ENCODE results near the gene APMAP.

Gene APMAP

DNA sequence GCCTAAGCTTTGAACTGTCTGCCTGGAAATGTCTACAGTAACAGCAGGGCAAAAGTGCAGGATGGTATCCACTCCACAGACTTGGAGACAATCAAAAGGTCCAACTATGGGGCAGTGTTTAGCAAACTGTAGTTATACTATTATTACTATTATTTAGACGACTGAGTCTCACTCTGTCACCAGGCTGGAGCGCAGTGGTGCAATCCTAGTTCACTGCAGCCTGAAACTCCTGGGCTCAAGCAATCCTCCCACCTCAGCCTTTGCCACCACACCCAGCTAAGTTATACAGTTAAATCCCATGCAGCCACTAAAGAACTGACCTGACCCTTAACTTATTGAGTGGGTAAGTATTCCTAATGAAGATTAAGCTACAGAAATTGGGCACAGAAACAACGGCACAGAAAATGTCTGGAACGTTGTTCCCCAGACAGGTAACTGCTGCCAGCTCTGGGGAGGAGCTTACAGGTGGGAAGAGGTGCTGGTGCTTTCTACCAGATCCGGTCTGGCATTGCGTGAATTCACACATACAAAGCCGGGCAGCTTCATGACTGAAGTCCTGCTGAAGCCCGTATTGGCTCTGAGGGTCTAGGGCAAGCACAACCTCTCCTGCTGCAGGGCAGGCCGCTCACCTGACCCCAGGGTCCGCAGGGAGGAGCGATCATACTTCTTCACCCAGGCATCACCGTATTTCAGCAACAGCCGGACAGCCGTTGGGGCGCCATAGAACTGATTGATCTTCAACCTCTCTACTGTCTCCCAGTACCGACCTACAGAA is 27.0 kb upstream of the APMAP start:
- H3K4me3 ChIP-seq (ENCODE audit: low read depth, low read length), result no peak overlapping the region
- ChIA-PET CTCF (interaction anchor here (0.8 kb wide), 1 partner anchor 8 kb away, joined by 3 read pairs; no protein-coding TSS in a partner anchor), POLR2A (no interaction called here)
- no peaks in the 10 kb centered on the region for H3K36me3 ChIP-seq (ENCODE audit: control insufficient read depth in 2 of 2, insufficient read depth in 1 of 2, low read length in 2 of 2)
- no peak for TF ChIP-seq ELK4 (IDR thresholded peaks at IDR 0.05; ENCODE audit: borderline replicate concordance, low read depth, low read length)
- no peak for TF ChIP-seq ZNF792 (tag by site-specific recombination; IDR thresholded peaks at IDR 0.05)
- TF ChIP-seq ZNF350 (tag by site-specific recombination; IDR thresholded peaks at IDR 0.05), result no peak
- TF ChIP-seq, protein P1, sequence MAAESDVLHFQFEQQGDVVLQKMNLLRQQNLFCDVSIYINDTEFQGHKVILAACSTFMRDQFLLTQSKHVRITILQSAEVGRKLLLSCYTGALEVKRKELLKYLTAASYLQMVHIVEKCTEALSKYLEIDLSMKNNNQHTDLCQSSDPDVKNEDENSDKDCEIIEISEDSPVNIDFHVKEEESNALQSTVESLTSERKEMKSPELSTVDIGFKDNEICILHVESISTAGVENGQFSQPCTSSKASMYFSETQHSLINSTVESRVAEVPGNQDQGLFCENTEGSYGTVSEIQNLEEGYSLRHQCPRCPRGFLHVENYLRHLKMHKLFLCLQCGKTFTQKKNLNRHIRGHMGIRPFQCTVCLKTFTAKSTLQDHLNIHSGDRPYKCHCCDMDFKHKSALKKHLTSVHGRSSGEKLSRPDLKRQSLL (tag by site-specific recombination; IDR thresholded peaks at IDR 0.05), result no peak
- TF ChIP-seq ZNF394 (tag by site-specific recombination; IDR thresholded peaks at IDR 0.05; ENCODE audit: borderline replicate concordance), result no peak
- TF ChIP-seq ZNF416 (tag by site-specific recombination; IDR thresholded peaks at IDR 0.05), result no peak
- no peak for TF ChIP-seq ZNF140 (tag by site-specific recombination; IDR thresholded peaks at IDR 0.05)
- TF ChIP-seq KLF7 (tag by site-specific recombination; IDR thresholded peaks at IDR 0.05; ENCODE audit: borderline replicate concordance), result no peak
- TF ChIP-seq, protein P2, sequence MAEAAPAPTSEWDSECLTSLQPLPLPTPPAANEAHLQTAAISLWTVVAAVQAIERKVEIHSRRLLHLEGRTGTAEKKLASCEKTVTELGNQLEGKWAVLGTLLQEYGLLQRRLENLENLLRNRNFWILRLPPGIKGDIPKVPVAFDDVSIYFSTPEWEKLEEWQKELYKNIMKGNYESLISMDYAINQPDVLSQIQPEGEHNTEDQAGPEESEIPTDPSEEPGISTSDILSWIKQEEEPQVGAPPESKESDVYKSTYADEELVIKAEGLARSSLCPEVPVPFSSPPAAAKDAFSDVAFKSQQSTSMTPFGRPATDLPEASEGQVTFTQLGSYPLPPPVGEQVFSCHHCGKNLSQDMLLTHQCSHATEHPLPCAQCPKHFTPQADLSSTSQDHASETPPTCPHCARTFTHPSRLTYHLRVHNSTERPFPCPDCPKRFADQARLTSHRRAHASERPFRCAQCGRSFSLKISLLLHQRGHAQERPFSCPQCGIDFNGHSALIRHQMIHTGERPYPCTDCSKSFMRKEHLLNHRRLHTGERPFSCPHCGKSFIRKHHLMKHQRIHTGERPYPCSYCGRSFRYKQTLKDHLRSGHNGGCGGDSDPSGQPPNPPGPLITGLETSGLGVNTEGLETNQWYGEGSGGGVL (tag by site-specific recombination; IDR thresholded peaks at IDR 0.05), result no peak
- TF ChIP-seq TSHZ1 (tag by site-specific recombination; IDR thresholded peaks at IDR 0.05; ENCODE audit: borderline replicate concordance), result no peak
- TF ChIP-seq, protein P3, sequence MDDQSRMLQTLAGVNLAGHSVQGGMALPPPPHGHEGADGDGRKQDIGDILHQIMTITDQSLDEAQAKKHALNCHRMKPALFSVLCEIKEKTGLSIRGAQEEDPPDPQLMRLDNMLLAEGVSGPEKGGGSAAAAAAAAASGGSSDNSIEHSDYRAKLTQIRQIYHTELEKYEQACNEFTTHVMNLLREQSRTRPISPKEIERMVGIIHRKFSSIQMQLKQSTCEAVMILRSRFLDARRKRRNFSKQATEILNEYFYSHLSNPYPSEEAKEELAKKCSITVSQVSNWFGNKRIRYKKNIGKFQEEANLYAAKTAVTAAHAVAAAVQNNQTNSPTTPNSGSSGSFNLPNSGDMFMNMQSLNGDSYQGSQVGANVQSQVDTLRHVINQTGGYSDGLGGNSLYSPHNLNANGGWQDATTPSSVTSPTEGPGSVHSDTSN (CRISPR knock-in tag; IDR thresholded peaks at IDR 0.05), result no peak
- TF ChIP-seq RBAK (tag by site-specific recombination; IDR thresholded peaks at IDR 0.05), result no peak
- TF ChIP-seq PRDM1 (tag by site-specific recombination; IDR thresholded peaks at IDR 0.05), result no peak
- no peak for TF ChIP-seq ZFP37 (tag by site-specific recombination; IDR thresholded peaks at IDR 0.05)
- TF ChIP-seq PATZ1 (tag by site-specific recombination; IDR thresholded peaks at IDR 0.05), result no peak
- no peak for TF ChIP-seq ZNF26 (tag by site-specific recombination; IDR thresholded peaks at IDR 0.05)
- H3K9me3 ChIP-seq (ENCODE audit: control insufficient read depth, insufficient read depth, low read depth, low read length), result no peaks in the 10 kb centered on the region
- H3K27ac ChIP-seq (ENCODE audit: extremely low read depth, low read depth, low read length), result no peak overlapping the region
- no peaks in the 10 kb centered on the region for H3K4me1 ChIP-seq (ENCODE audit: control insufficient read depth, insufficient read depth, low read length)

All from HEK293 (cell line).